ENCODE measurements around the gene PPFIA4. TPM values are rescaled to one million over a fixed set of nuclear protein-coding genes. Genes with fewer than 3 reads are reported as not detected.

Gene PPFIA4
- total RNA-seq = 2.3 and 7.0 TPM in 2 replicates

GRCh38 chr1:203026031-203026665, at the start of gene PPFIA4:
Gene PPFIA4, plus strand, starts transcription at chr1:203026491. Its CDS starts 12,518 bp downstream, at chr1:203039009.

GRCh38 chr1:203006948-203007871, 19.1 kb upstream of the PPFIA4 start, which contains the start of gene TMEM183A:
Gene TMEM183A, plus strand, starts transcription at chr1:203007374. Its CDS starts 92 bp downstream, at chr1:203007466.

GRCh38 chr1:203085528-203086406, 59.5 kb downstream of the PPFIA4 start, which contains the start of gene MYOG:
Gene MYOG, minus strand, starts transcription at chr1:203086012. Its CDS starts 51 bp downstream, at chr1:203085961.

GRCh38 chr1:203127666-203128430, 101.6 kb downstream of the PPFIA4 start, which contains the start of gene ADORA1:
Gene ADORA1, plus strand, starts transcription at chr1:203127726. Its CDS starts 1,116 bp downstream, at chr1:203128842.

Other genes starting within 250 kb of the PPFIA4 start
- gene KDM5B, start 218.1 kb upstream of the PPFIA4 start, total RNA-seq = 47.8 and 60.0 TPM in 2 replicates
- gene PCAT6, start 215.5 kb upstream of the PPFIA4 start, total RNA-seq = not detected in 2 replicates
- gene RABIF, start 137.3 kb upstream of the PPFIA4 start, total RNA-seq = 5.3 and 6.6 TPM in 2 replicates
- gene KLHL12, start 99.3 kb upstream of the PPFIA4 start, total RNA-seq = 24.6 and 26.2 TPM in 2 replicates
- gene ADIPOR1, start 68.2 kb upstream of the PPFIA4 start, total RNA-seq = 72.4 and 82.3 TPM in 2 replicates
- 19.0 and 27.2 TPM in 2 replicates for gene CYB5R1, start 59.2 kb upstream of the PPFIA4 start, total RNA-seq
- gene TMEM183A, start 19.1 kb upstream of the PPFIA4 start, total RNA-seq = 90.4 and 102 TPM in 2 replicates
- gene MYOG, start 59.5 kb downstream of the PPFIA4 start, total RNA-seq = not detected in 2 replicates
- gene ADORA1, start 101.2 kb downstream of the PPFIA4 start, total RNA-seq = 0.37 and 0.59 TPM in 2 replicates
- gene MYBPH, start 149.3 kb downstream of the PPFIA4 start, total RNA-seq = 0.37 and 0.39 TPM in 2 replicates
- 4.5 and 78.6 TPM in 2 replicates for gene CHI3L1, start 160.2 kb downstream of the PPFIA4 start, total RNA-seq
- gene CHIT1, start 203.2 kb downstream of the PPFIA4 start, total RNA-seq = not detected in 2 replicates

Measured in subcutaneous preadipocyte (primary cell).